Naive thymus-derived CD8-positive, alpha-beta T cell (primary cell): ENCODE measurements around the gene MEDAG. TPM values are rescaled to one million over a fixed set of nuclear protein-coding genes. Genes with fewer than 3 reads are reported as not detected.

Source experiments
- ATAC-seq, 2 donors: fragments of 150-1000 bp; cut with Tn5 transposase in 1 of 2; sonication (Bioruptor Pico), chemical (Tn5 transposase) in 1 of 2; 1 replicate in 1 of 2; 2 replicates in 1 of 2; pipeline ENCODE4 v1.10.0; 2021; ENCODE audit warnings: mild to moderate bottlenecking in 2 of 2, moderate library complexity in 2 of 2
- POLR2A ChIA-PET: fragments of 350-600 bp; sonication (Branson Sonifier 250); formaldehyde crosslinking; loops from one replicate; lab custom pipeline; 2021; ENCODE audit warnings: antibody characterized with exemption; lab: Charles Lee
- DNase-seq, 10 donors: peaks; one replicate each; pipeline versions ENCODE4 v3.0.0 to v3.0.0-alpha.2; 2020 to 2022
- H3K27ac Mint-ChIP-seq, 10 donors: one replicate each; pipeline ENCODE4 v1.8.0; 2020 to 2022; ENCODE audit warnings: mild to moderate bottlenecking in 10 of 10, mixed read lengths in 10 of 10, moderate library complexity in 4 of 10, inconsistent platforms in 1 of 10
- H3K27me3 Mint-ChIP-seq, 5 donors: one replicate each; pipeline ENCODE4 v1.8.0; 2021 to 2022; ENCODE audit warnings: mixed read lengths in 5 of 5
- H3K36me3 Mint-ChIP-seq, 3 donors: one replicate each; pipeline ENCODE4 v1.8.0; 2020 to 2022; ENCODE audit warnings: mixed read lengths in 3 of 3, mild to moderate bottlenecking in 2 of 3, inconsistent platforms in 1 of 3
- H3K4me1 Mint-ChIP-seq, 4 donors: one replicate each; pipeline ENCODE4 v1.8.0; 2021 to 2022; ENCODE audit warnings: mixed read lengths in 4 of 4
- H3K4me3 Mint-ChIP-seq, 10 donors: one replicate each; pipeline ENCODE4 v1.8.0; 2020 to 2022; ENCODE audit warnings: mild to moderate bottlenecking in 10 of 10, mixed read lengths in 10 of 10, moderate library complexity in 6 of 10, inconsistent platforms in 1 of 10
- H3K9me3 Mint-ChIP-seq, 9 donors: one replicate each; pipeline ENCODE4 v1.8.0; 2020 to 2022; ENCODE audit warnings: mixed read lengths in 9 of 9, mild to moderate bottlenecking in 3 of 9, inconsistent platforms in 1 of 9, moderate library complexity in 1 of 9
- polyA plus RNA-seq, 3 donors: library from polyadenylated mRNA; unstranded; fragments of 300-500 nt; fragmentation: Illumina TruSeq; gene quantifications; one replicate each; pipeline ENCODE4 v1.2.3, GENCODE V29; 2021
- total RNA-seq, 8 experiments: library from RNA in 2 of 8; stranded (reverse) in 2 of 8; gene quantifications; one replicate each; pipeline ENCODE4 v1.2.3 and lab custom pipeline; 2021 to 2026

Gene MEDAG
- total and polyA plus RNA-seq, 5 experiments from 2014 or later = not detected

GRCh38 chr13:30877335-30877734 is 28.7 kb upstream of the MEDAG start:
- DNase-seq = no peak
- Mint-ChIP-seq H3K36me3 (no peaks in the 10 kb centered on the region), H3K4me1 (no peaks in the 10 kb centered on the region), H3K9me3 (no peaks in the 10 kb centered on the region), H3K27ac (no peak overlapping the region), H3K27me3 (peaks cover 11 to 33% (median 16%) of the 10 kb centered on the region in 5 donors), H3K4me3 (no peak overlapping the region)
- no peak for ATAC-seq
- POLR2A ChIA-PET = no interaction called here

GRCh38 chr13:30880151-30880855 is 25.8 kb upstream of the MEDAG start:
- Mint-ChIP-seq H3K4me3 (no peak overlapping the region), H3K36me3 (peaks cover 0 to 10% (median 4%) of the 10 kb centered on the region in 3 donors), H3K27ac (no peak overlapping the region), H3K9me3 (peaks cover 0 to 19% (median 5%) of the 10 kb centered on the region in 9 donors), H3K4me1 (peaks cover 0 to 2% (median 0%) of the 10 kb centered on the region in 4 donors), H3K27me3 (peaks cover 13 to 31% (median 16%) of the 10 kb centered on the region in 5 donors)
- POLR2A ChIA-PET = no interaction called here
- no peak for ATAC-seq
- no peak for DNase-seq

GRCh38 chr13:30880856-30881155 is 25.3 kb upstream of the MEDAG start:
- Mint-ChIP-seq H3K4me3 (no peak overlapping the region), H3K27ac (no peak overlapping the region), H3K9me3 (peaks cover 0 to 20% (median 5%) of the 10 kb centered on the region in 9 donors), H3K36me3 (peaks cover 0 to 10% (median 4%) of the 10 kb centered on the region in 3 donors), H3K4me1 (peaks cover 0 to 2% (median 0%) of the 10 kb centered on the region in 4 donors), H3K27me3 (peaks cover 13 to 27% (median 16%) of the 10 kb centered on the region in 5 donors)
- DNase-seq (no peak), ATAC-seq (no peak)
- POLR2A ChIA-PET = no interaction called here

GRCh38 chr13:30881191-30881651 is 24.9 kb upstream of the MEDAG start:
- Mint-ChIP-seq H3K4me3 (no peak overlapping the region), H3K36me3 (peaks cover 0 to 10% (median 4%) of the 10 kb centered on the region in 3 donors), H3K4me1 (peaks cover 0 to 2% (median 0%) of the 10 kb centered on the region in 4 donors), H3K27me3 (peaks cover 13 to 27% (median 16%) of the 10 kb centered on the region in 5 donors), H3K27ac (no peak overlapping the region), H3K9me3 (peaks cover 0 to 20% (median 5%) of the 10 kb centered on the region in 9 donors)
- DNase-seq (no peak), ATAC-seq (no peak)
- POLR2A ChIA-PET = no interaction called here

- POLR2A ChIA-PET = no interaction called here
- Mint-ChIP-seq H3K27ac (no peak overlapping the region), H3K36me3 (peaks cover 0 to 10% (median 4%) of the 10 kb centered on the region in 3 donors), H3K4me1 (peaks cover 0 to 2% (median 0%) of the 10 kb centered on the region in 4 donors), H3K9me3 (peaks cover 0 to 20% (median 5%) of the 10 kb centered on the region in 9 donors), H3K27me3 (peaks cover 11 to 36% (median 16%) of the 10 kb centered on the region in 5 donors), H3K4me3 (no peak overlapping the region)
- DNase-seq (no peak), ATAC-seq (no peak)
Measured at GRCh38 chr13:30882026-30882850, 23.8 kb upstream of the MEDAG start.

GRCh38 chr13:30882996-30883766 is 22.9 kb upstream of the MEDAG start:
- Mint-ChIP-seq H3K36me3 (peaks cover 0 to 10% (median 4%) of the 10 kb centered on the region in 3 donors), H3K4me3 (no peak overlapping the region), H3K27me3 (peaks cover 13 to 46% (median 21%) of the 10 kb centered on the region in 5 donors), H3K9me3 (peaks cover 0 to 20% (median 5%) of the 10 kb centered on the region in 9 donors), H3K4me1 (peaks cover 0 to 2% (median 0%) of the 10 kb centered on the region in 4 donors), H3K27ac (no peak overlapping the region)
- ATAC-seq (no peak), DNase-seq (no peak)
- POLR2A ChIA-PET = no interaction called here

GRCh38 chr13:30884543-30884942 is 21.5 kb upstream of the MEDAG start:
- POLR2A ChIA-PET = no interaction called here
- peaks cover 0 to 22% (median 6%) of the 10 kb centered on the region in 9 donors for H3K9me3 Mint-ChIP-seq
- DNase-seq (no peak), ATAC-seq (no peak)
- H3K36me3 Mint-ChIP-seq = peaks cover 0 to 11% (median 4%) of the 10 kb centered on the region in 3 donors
- H3K27ac Mint-ChIP-seq = no peak overlapping the region
- H3K4me1 Mint-ChIP-seq = peaks cover 0 to 2% (median 0%) of the 10 kb centered on the region in 4 donors
- H3K27me3 Mint-ChIP-seq = peaks cover 13 to 49% (median 21%) of the 10 kb centered on the region in 5 donors
- no peak overlapping the region for H3K4me3 Mint-ChIP-seq

GRCh38 chr13:30889196-30889690 is 16.8 kb upstream of the MEDAG start:
- ATAC-seq (no peak), DNase-seq (no peak)
- Mint-ChIP-seq H3K27ac (no peak overlapping the region), H3K4me3 (no peak overlapping the region), H3K36me3 (peaks cover 0 to 6% (median 2%) of the 10 kb centered on the region in 3 donors), H3K9me3 (peaks cover 0 to 17% (median 6%) of the 10 kb centered on the region in 9 donors), H3K27me3 (peaks cover 6 to 40% (median 16%) of the 10 kb centered on the region in 5 donors), H3K4me1 (no peaks in the 10 kb centered on the region)
- POLR2A ChIA-PET = no interaction called here

GRCh38 chr13:30892966-30893365 is 13.1 kb upstream of the MEDAG start:
- H3K36me3 Mint-ChIP-seq = peaks cover 0 to 4% (median 0%) of the 10 kb centered on the region in 3 donors
- no peak overlapping the region for H3K4me3 Mint-ChIP-seq
- no peaks in the 10 kb centered on the region for H3K4me1 Mint-ChIP-seq
- H3K9me3 Mint-ChIP-seq = peaks cover 0 to 7% (median 3%) of the 10 kb centered on the region in 9 donors
- DNase-seq = no peak
- no peak for ATAC-seq
- H3K27ac Mint-ChIP-seq = no peak overlapping the region
- POLR2A ChIA-PET = no interaction called here
- peaks cover 7 to 29% (median 17%) of the 10 kb centered on the region in 5 donors for H3K27me3 Mint-ChIP-seq

GRCh38 chr13:30895773-30896172 is 10.3 kb upstream of the MEDAG start:
- Mint-ChIP-seq H3K9me3 (peaks cover 0 to 3% (median 0%) of the 10 kb centered on the region in 9 donors), H3K4me1 (peaks cover 0 to 3% (median 1%) of the 10 kb centered on the region in 4 donors), H3K4me3 (no peak overlapping the region), H3K27me3 (peaks cover 8 to 39% (median 23%) of the 10 kb centered on the region in 5 donors), H3K27ac (no peak overlapping the region), H3K36me3 (no peaks in the 10 kb centered on the region)
- DNase-seq = no peak
- no peak for ATAC-seq
- POLR2A ChIA-PET = no interaction called here

GRCh38 chr13:30898070-30898469 is 8.0 kb upstream of the MEDAG start:
- no peak for DNase-seq
- Mint-ChIP-seq H3K27me3 (peaks cover 11 to 40% (median 30%) of the 10 kb centered on the region in 5 donors), H3K4me3 (no peak overlapping the region), H3K9me3 (peaks cover 0 to 3% (median 0%) of the 10 kb centered on the region in 9 donors), H3K4me1 (peaks cover 0 to 3% (median 1%) of the 10 kb centered on the region in 4 donors), H3K36me3 (no peaks in the 10 kb centered on the region), H3K27ac (peak overlapping the region in 1 of 10 donors; percentile 3)
- ATAC-seq = no peak
- POLR2A ChIA-PET = no interaction called here

GRCh38 chr13:30898678-30899241 is 7.3 kb upstream of the MEDAG start:
- ATAC-seq (no peak), DNase-seq (no peak)
- peaks cover 0 to under 1% (median 0%) of the 10 kb centered on the region in 3 donors for H3K36me3 Mint-ChIP-seq
- peaks cover 0 to 3% (median 1%) of the 10 kb centered on the region in 4 donors for H3K4me1 Mint-ChIP-seq
- POLR2A ChIA-PET = no interaction called here
- peak overlapping the region in 1 of 10 donors; percentile 3 for H3K27ac Mint-ChIP-seq
- peaks cover 0 to 3% (median 0%) of the 10 kb centered on the region in 9 donors for H3K9me3 Mint-ChIP-seq
- peaks cover 12 to 39% (median 34%) of the 10 kb centered on the region in 5 donors for H3K27me3 Mint-ChIP-seq
- no peak overlapping the region for H3K4me3 Mint-ChIP-seq
